H1 (cell line): ENCODE data around the gene ARHGEF6. TPM values are rescaled to one million over a fixed set of nuclear protein-coding genes. Genes with fewer than 3 reads are reported as not detected.

Experiments
- CTCF ChIA-PET: fragments of 300-600 bp; sonication (Branson Sonifier 250); formaldehyde crosslinking; loops from one replicate; lab custom pipeline; 2021; ENCODE audit not compliant: partially characterized antibody; lab: Charles Lee
- POLR2A ChIA-PET: fragments of 300-600 bp; sonication (Branson Sonifier 250); formaldehyde crosslinking; loops from one replicate; lab custom pipeline; 2021; ENCODE audit warnings: inconsistent platforms; ENCODE audit not compliant: partially characterized antibody; lab: Charles Lee
- DNase-seq, 2 experiments: peaks; one replicate each; pipeline versions ENCODE4 v3.0.0 to v3.0.0-alpha.2; 2010 to 2022; ENCODE audit warnings: low spot score in 2 of 2, low read depth in 1 of 2, mixed read lengths in 1 of 2
- FAIRE-seq: peaks from 2 replicates; lab custom pipeline; 2011; peaks lifted over from hg19 to GRCh38; lab: Jason Lieb, UNC
- H2AFZ ChIP-seq: 2 replicates; pipeline ENCODE4 v1.8.1; 2012; ENCODE audit warnings: low read length, inconsistent platforms
- H2AK5ac ChIP-seq: 2 replicates; pipeline ENCODE4 v1.6.1; 2013; ENCODE audit warnings: low read depth, low read length
- H2BK120ac ChIP-seq: replicated peaks from 2 replicates; pipeline ENCODE3; 2013; ENCODE audit warnings: low read depth, low read length, inconsistent platforms
- H2BK12ac ChIP-seq: 2 replicates; pipeline ENCODE4 v1.6.1; 2013; ENCODE audit warnings: low read depth, low read length
- H2BK15ac ChIP-seq: 2 replicates; pipeline ENCODE4 v1.6.1; 2013; ENCODE audit warnings: low read length
- H2BK20ac ChIP-seq: 2 replicates; pipeline ENCODE4 v1.6.1; 2013; ENCODE audit warnings: low read length
- H2BK5ac ChIP-seq: 2 replicates; pipeline ENCODE4 v1.6.1; 2013; ENCODE audit warnings: low read depth, low read length
- H3K14ac ChIP-seq: 2 replicates; pipeline ENCODE4 v1.6.1; 2013; ENCODE audit warnings: inconsistent platforms; ENCODE audit not compliant: insufficient read length
- H3K18ac ChIP-seq: 2 replicates; pipeline ENCODE4 v1.6.1; 2013; ENCODE audit warnings: low read length; ENCODE audit errors: extremely low read depth
- H3K23ac ChIP-seq: 2 replicates; pipeline ENCODE4 v1.6.1; 2013; ENCODE audit warnings: inconsistent platforms; ENCODE audit not compliant: insufficient read length
- H3K23me2 ChIP-seq: 2 replicates; pipeline ENCODE4 v1.6.1; 2013; ENCODE audit warnings: low read depth, low read length
- H3K27ac ChIP-seq: 2 replicates; pipeline ENCODE4 v1.6.1; 2011; ENCODE audit warnings: low read depth, low read length, inconsistent platforms
- H3K27me3 ChIP-seq, 4 experiments: replicated peaks in 1 of 4; 1 replicate in 1 of 4; 2 replicates in 3 of 4; pipeline versions ENCODE4 v1.6.1 to v1.8.1; 2011 to 2013; ENCODE audit warnings: low read length in 3 of 4, mild to moderate bottlenecking in 3 of 4, inconsistent platforms in 2 of 4, mixed read lengths in 2 of 4, moderate library complexity in 1 of 4; ENCODE audit not compliant: control insufficient read depth in 3 of 4, insufficient read depth in 3 of 4; ENCODE audit errors: extremely low read depth in 1 of 4
- H3K36me3 ChIP-seq, 4 experiments: 2 replicates each; pipeline versions ENCODE4 v1.6.1 to v1.8.1; 2011 to 2013; ENCODE audit warnings: mild to moderate bottlenecking in 4 of 4, low read length in 3 of 4, moderate library complexity in 2 of 4, control low read depth in 1 of 4, inconsistent platforms in 1 of 4; ENCODE audit not compliant: insufficient read depth in 4 of 4, control insufficient read depth in 2 of 4
- H3K4ac ChIP-seq: replicated peaks from 2 replicates; pipeline ENCODE3; 2013; ENCODE audit warnings: low read length, low read depth, mixed read lengths, inconsistent platforms; ENCODE audit not compliant: insufficient read length
- H3K4me1 ChIP-seq, 4 experiments: replicated peaks in 1 of 4; 1 replicate in 1 of 4; 2 replicates in 3 of 4; pipeline versions ENCODE4 v1.6.1 to v1.8.1; 2011 to 2013; ENCODE audit warnings: low read length in 3 of 4, inconsistent platforms in 2 of 4, mixed read lengths in 1 of 4; ENCODE audit not compliant: insufficient read depth in 4 of 4, control insufficient read depth in 3 of 4
- H3K4me2 ChIP-seq, 2 experiments: 2 replicates each; pipeline versions ENCODE4 v1.6.1 to v1.8.1; 2011 to 2013; ENCODE audit warnings: low read depth in 2 of 2, low read length in 2 of 2, control low read depth in 1 of 2, inconsistent platforms in 1 of 2, mild to moderate bottlenecking in 1 of 2; ENCODE audit not compliant: insufficient read depth in 1 of 2
- H3K4me3 ChIP-seq, 4 experiments: fragments of 200-600, 300-600 bp in 1 of 4; sonication (generic), shearing (Covaris generic), sonication (Bioruptor Twin) in 1 of 4; 2 replicates each; pipeline versions ENCODE4 v1.5.1 to v1.8.1; 2011 to 2016; ENCODE audit warnings: low read length in 4 of 4, low read depth in 3 of 4, control low read depth in 2 of 4, inconsistent platforms in 2 of 4, mild to moderate bottlenecking in 2 of 4, mixed read lengths in 1 of 4, moderate library complexity in 1 of 4; ENCODE audit not compliant: insufficient read depth in 2 of 4; ENCODE audit errors: extremely low read depth in 1 of 4
- H3K56ac ChIP-seq: replicated peaks from 2 replicates; pipeline ENCODE3; 2013; ENCODE audit warnings: low read depth, mild to moderate bottlenecking, mixed read lengths, low read length, inconsistent platforms; ENCODE audit not compliant: insufficient read length
- H3K79me1 ChIP-seq: 2 replicates; pipeline ENCODE4 v1.6.1; 2013; ENCODE audit warnings: low read depth, low read length, control low read depth
- H3K79me2 ChIP-seq, 2 experiments: 2 replicates each; pipeline versions ENCODE4 v1.6.1 to v1.8.1; 2012 to 2013; ENCODE audit warnings: low read length in 2 of 2, mild to moderate bottlenecking in 2 of 2, inconsistent platforms in 1 of 2; ENCODE audit not compliant: insufficient read depth in 2 of 2, control insufficient read depth in 1 of 2
- H3K9ac ChIP-seq, 4 experiments: replicated peaks in 1 of 4; 1 replicate in 1 of 4; 2 replicates in 3 of 4; pipeline versions ENCODE4 v1.6.1 to v1.8.1; 2011 to 2013; ENCODE audit warnings: low read depth in 3 of 4, low read length in 3 of 4, control low read depth in 2 of 4, mild to moderate bottlenecking in 2 of 4, moderate library complexity in 2 of 4, inconsistent platforms in 1 of 4; ENCODE audit errors: extremely low read depth in 1 of 4
- H3K9me3 ChIP-seq, 2 experiments: 2 replicates each; pipeline versions ENCODE4 v1.6.1 to v1.8.1; 2012 to 2013; ENCODE audit warnings: mild to moderate bottlenecking in 2 of 2, moderate library complexity in 2 of 2, control low read depth in 1 of 2, inconsistent platforms in 1 of 2, low read depth in 1 of 2, low read length in 1 of 2, mixed read lengths in 1 of 2; ENCODE audit not compliant: insufficient read depth in 2 of 2
- H4K20me1 ChIP-seq, 2 experiments: replicated peaks in 1 of 2; 2 replicates each; pipeline versions ENCODE3 to v1.8.1; 2011 to 2013; ENCODE audit warnings: inconsistent platforms in 2 of 2, low read length in 2 of 2, mild to moderate bottlenecking in 1 of 2; ENCODE audit not compliant: insufficient read depth in 2 of 2, control insufficient read depth in 1 of 2
- H4K5ac ChIP-seq: 2 replicates; pipeline ENCODE4 v1.6.1; 2013; ENCODE audit warnings: low read length, low read depth, mixed read lengths, inconsistent platforms; ENCODE audit not compliant: insufficient read length
- H4K8ac ChIP-seq: 2 replicates; pipeline ENCODE4 v1.8.0; 2013; ENCODE audit warnings: mild to moderate bottlenecking, moderate library complexity, low read length, inconsistent platforms; ENCODE audit not compliant: insufficient read depth; ENCODE audit errors: extremely low read depth
- H4K91ac ChIP-seq: replicated peaks from 2 replicates; pipeline ENCODE3; 2013; ENCODE audit warnings: low read length, mixed read lengths, inconsistent platforms; ENCODE audit not compliant: insufficient read length
- ATF2 ChIP-seq: IDR thresholded peaks from 2 replicates; pipeline ENCODE4 v1.6.1; 2012; ENCODE audit warnings: low read length, inconsistent platforms
- CBX5 ChIP-seq: fragments of 300-800, 300-1000 bp; sonication (generic); IDR thresholded peaks from 2 replicates; pipeline ENCODE4 v1.7.1; 2016; ENCODE audit warnings: antibody characterized with exemption, low read length, low read depth
- NANOG ChIP-seq: IDR thresholded peaks from 2 replicates; pipeline ENCODE4 v1.6.1; 2011; ENCODE audit warnings: low read length, low read depth, mild to moderate bottlenecking, inconsistent platforms; ENCODE audit not compliant: insufficient read depth, poor library complexity, severe bottlenecking
- RAD21 ChIP-seq, 2 experiments: IDR thresholded peaks in 1 of 2; conservative IDR thresholded peaks in 1 of 2; 2 replicates each; pipeline ENCODE4 v1.6.1; 2011; ENCODE audit warnings: low read depth in 2 of 2, low read length in 2 of 2, improper control_type of control experiment in 1 of 2, inconsistent platforms in 1 of 2, mild to moderate bottlenecking in 1 of 2, moderate library complexity in 1 of 2
- RFX5 ChIP-seq: IDR thresholded peaks from 2 replicates; pipeline ENCODE4 v1.6.1; 2011; ENCODE audit warnings: low read depth, low read length, improper control_type of control experiment, borderline replicate concordance
- SP1 ChIP-seq: IDR thresholded peaks from 2 replicates; pipeline ENCODE4 v1.6.1; 2011; ENCODE audit warnings: low read depth, low read length
- WGBS, 2 experiments: shearing (Covaris generic) in 1 of 2; methylation state at CpG; one replicate each; pipeline versions ENCODE4 v1.1.6 to v1.1.7; 2013 to 2015; ENCODE audit warnings: low lambda C conversion rate in 2 of 2, mixed read lengths in 2 of 2, inconsistent platforms in 1 of 2, low coverage in 1 of 2, missing lambda C conversion rate in 1 of 2; ENCODE audit not compliant: insufficient replicate concordance in 2 of 2, insufficient coverage in 1 of 2, insufficient read length in 1 of 2; ENCODE audit errors: extremely low coverage in 1 of 2, missing lambda C conversion rate in 1 of 2; 5-methylcytosine and 5-hydroxymethylcytosine counted together
- polyA plus RNA-seq, 7 experiments: library from polyadenylated mRNA; depleted of rRNA in 3 of 7; stranded (reverse) in 5 of 7; unstranded in 2 of 7; fragments of >200 nt in 5 of 7; fragments of 200-250 nt in 2 of 7; gene quantifications; 1 replicate in 5 of 7; 2 replicates in 1 of 7; 4 replicates in 1 of 7; pipeline versions ENCODE4 v1.2.1 to v1.2.3, GENCODE V29; 2011 to 2013; ENCODE audit warnings: missing spikeins in 2 of 7, mixed read lengths in 2 of 7
- total RNA-seq: library from RNA; stranded (reverse); fragmentation: NEBNext Ultra II Directional; extraction: Animal tissue kit (Norgen Biotek cat#: 25700); gene quantifications from 2 replicates; pipeline ENCODE4 v1.2.1, GENCODE V29; 2021

The ARHGEF6 gene
- total and polyA plus RNA-seq, 2 of the 8 experiments (the other 6 are each of a cell fraction or from before 2014, with no cell fraction given) = 3.6 to 3.7 TPM

GRCh38 chrX:136671006-136671610 lies 109.6 kb downstream of the ARHGEF6 start:
- TF ChIP-seq ATF2 (no peak), CBX5 (no peak), NANOG (no peak), RFX5 (no peak), SP1 (no peak), RAD21 (IDR thresholded peaks at IDR 0.05 in 1 of 2, conservative IDR thresholded peaks at IDR 0.05 in 1 of 2; ENCODE audit: low read depth in 2 of 2, low read length in 2 of 2) (no peak)
- CTCF ChIA-PET = no interaction called here
- Histone ChIP-seq H2AK5ac (no peak overlapping the region), H2BK12ac (no peak overlapping the region), H3K36me3 (no peaks in the 10 kb centered on the region), H2BK20ac (no peak overlapping the region), H3K27me3 (no peaks in the 10 kb centered on the region), H4K91ac (no peak overlapping the region), H3K23me2 (no peaks in the 10 kb centered on the region), H4K5ac (no peak overlapping the region), H3K4me2 (no peak overlapping the region), H2AFZ (no peak overlapping the region), H4K20me1 (no peaks in the 10 kb centered on the region), H3K4ac (no peak overlapping the region), H2BK5ac (no peak overlapping the region), H2BK15ac (no peak overlapping the region), H3K9me3 (no peaks in the 10 kb centered on the region), H3K9ac (no peak overlapping the region), H3K79me2 (no peaks in the 10 kb centered on the region), H4K8ac (no peak overlapping the region), H3K4me1 (no peaks in the 10 kb centered on the region), H3K27ac (no peak overlapping the region), H3K18ac (no peak overlapping the region), H3K56ac (no peak overlapping the region), H3K4me3 (no peak overlapping the region), H2BK120ac (no peak overlapping the region), H3K14ac (no peak overlapping the region), H3K23ac (no peak overlapping the region), H3K79me1 (no peaks in the 10 kb centered on the region)
- DNase-seq (no peak), FAIRE-seq (no peak)
- POLR2A ChIA-PET = no interaction called here
- WGBS, 2 experiments = 93% methylated on average over 3 of the region's 3 CpGs; no CpG with 5 or more reads in 1 of the 2 experiments
